GM23338 (cell line): Measurements from ENCODE around the gene RPUSD3. TPM values are rescaled to one million over a fixed set of nuclear protein-coding genes. Genes with fewer than 3 reads are reported as not detected.
A peak's percentile ranks its signal among the peaks of the same experiment; 100 is the strongest.

ENCODE experiments used
- ATAC-seq: fragments of 200-7000 bp; cut with Tn5 transposase; 3 replicates; pipeline ENCODE4 v1.9.1; 2020
- DNase-seq: peaks from one replicate; pipeline ENCODE4 v3.0.0-alpha.2; 2015; ENCODE audit warnings: low spot score
- H2AFZ ChIP-seq: fragments of 200-600 bp; sonication (generic); 2 replicates; pipeline ENCODE4 v1.8.0; 2016; ENCODE audit warnings: antibody characterized with exemption, mild to moderate bottlenecking, moderate library complexity
- H3F3A ChIP-seq: fragments of 200-600 bp; sonication (generic); replicated peaks from 2 replicates; pipeline ENCODE4 v1.8.0; 2017; ENCODE audit warnings: antibody characterized with exemption, mixed run types, low read depth
- H3K27ac ChIP-seq: fragments of 200-600 bp; sonication (generic); 2 replicates; pipeline ENCODE4 v1.6.1; 2016; ENCODE audit warnings: low read depth
- H3K27me3 ChIP-seq: fragments of 200-600 bp; sonication (generic); 2 replicates; pipeline ENCODE4 v1.8.0; 2016; ENCODE audit warnings: mild to moderate bottlenecking, mixed run types, moderate library complexity; ENCODE audit not compliant: insufficient read depth
- H3K36me3 ChIP-seq: fragments of 200-600 bp; sonication (generic); 2 replicates; pipeline ENCODE4 v1.8.0; 2016; ENCODE audit warnings: mild to moderate bottlenecking; ENCODE audit not compliant: insufficient read depth
- H3K4me1 ChIP-seq: fragments of 200-600 bp; sonication (generic); 2 replicates; pipeline ENCODE4 v1.8.0; 2016; ENCODE audit warnings: mild to moderate bottlenecking, moderate library complexity; ENCODE audit not compliant: insufficient read depth
- H3K4me2 ChIP-seq: fragments of 200-600 bp; sonication (generic); 2 replicates; pipeline ENCODE4 v1.7.1; 2017; ENCODE audit warnings: mixed run types
- H3K4me3 ChIP-seq: fragments of 200-600 bp; sonication (generic); 2 replicates; pipeline ENCODE4 v1.6.1; 2016; ENCODE audit warnings: mixed run types
- H3K79me2 ChIP-seq: fragments of 200-600 bp; sonication (generic); replicated peaks from 2 replicates; pipeline ENCODE4 v1.8.0; 2017; ENCODE audit warnings: mild to moderate bottlenecking; ENCODE audit not compliant: insufficient read depth
- H3K9me2 ChIP-seq: fragments of 200-600 bp; sonication (generic); 2 replicates; pipeline ENCODE4 v1.8.0; 2017; ENCODE audit not compliant: insufficient read depth
- H4K20me1 ChIP-seq: fragments of 200-600 bp; sonication (generic); replicated peaks from 2 replicates; pipeline ENCODE4 v1.8.0; 2017; ENCODE audit warnings: mild to moderate bottlenecking; ENCODE audit not compliant: insufficient read depth
- H3K27ac Mint-ChIP-seq: 2 replicates; pipeline ENCODE4 v1.8.0; 2020; ENCODE audit warnings: inconsistent platforms, mild to moderate bottlenecking, moderate library complexity, mixed read lengths
- H3K27me3 Mint-ChIP-seq: 3 replicates; pipeline ENCODE4 v1.8.0; 2022; ENCODE audit warnings: low read depth, mild to moderate bottlenecking, moderate library complexity, mixed read lengths, inconsistent platforms; ENCODE audit not compliant: insufficient read depth, poor library complexity
- H3K36me3 Mint-ChIP-seq: 3 replicates; pipeline ENCODE4 v1.8.0; 2021; ENCODE audit warnings: low read depth, mild to moderate bottlenecking, inconsistent platforms, moderate library complexity, mixed read lengths
- H3K4me1 Mint-ChIP-seq: 3 replicates; pipeline ENCODE4 v1.8.0; 2020; ENCODE audit warnings: mild to moderate bottlenecking, inconsistent platforms, mixed read lengths
- H3K4me3 Mint-ChIP-seq: 3 replicates; pipeline ENCODE4 v1.8.0; 2021; ENCODE audit warnings: moderate library complexity, mild to moderate bottlenecking, inconsistent platforms, mixed read lengths
- H3K9me3 Mint-ChIP-seq: 3 replicates; pipeline ENCODE4 v1.8.0; 2020; ENCODE audit warnings: moderate library complexity, mild to moderate bottlenecking, inconsistent platforms, mixed read lengths
- CTCF ChIP-seq, 2 experiments: fragments of 200-600 bp in 1 of 2; sonication (generic) in 1 of 2; conservative IDR thresholded peaks; 2 replicates each; pipeline versions ENCODE4 v1.5.1 to v1.6.1; 2016 to 2017; ENCODE audit warnings: antibody characterized with exemption in 2 of 2, low read depth in 2 of 2, mild to moderate bottlenecking in 2 of 2, moderate library complexity in 1 of 2
- REST ChIP-seq: IDR thresholded peaks from one replicate; pipeline ENCODE4 v1.6.1; 2018; ENCODE audit warnings: antibody characterized with exemption; ENCODE audit not compliant: unreplicated experiment
- ZNF462 ChIP-seq: fragments of 250-450 bp; sonication (Bioruptor Pico); IDR thresholded peaks from 2 replicates; pipeline ENCODE4 v1.5.0; 2020; ENCODE audit warnings: mild to moderate bottlenecking, moderate library complexity
- polyA plus RNA-seq: library from polyadenylated mRNA; unstranded; fragments of >200 nt; fragmentation: Nextera tagmentation; extraction: Ambion mirVana; gene quantifications from 2 replicates; pipeline ENCODE4 v1.2.1, GENCODE V29; 2016
- total RNA-seq: library from RNA; depleted of rRNA; stranded (reverse); fragments of >200 nt; shearing (Covaris generic); gene quantifications from 2 replicates; pipeline ENCODE4 v1.2.3, GENCODE V29; 2014

The RPUSD3 gene
- total and polyA plus RNA-seq, 2 experiments from 2014 or later, result 64.3 to 73.4 TPM

DNA sequence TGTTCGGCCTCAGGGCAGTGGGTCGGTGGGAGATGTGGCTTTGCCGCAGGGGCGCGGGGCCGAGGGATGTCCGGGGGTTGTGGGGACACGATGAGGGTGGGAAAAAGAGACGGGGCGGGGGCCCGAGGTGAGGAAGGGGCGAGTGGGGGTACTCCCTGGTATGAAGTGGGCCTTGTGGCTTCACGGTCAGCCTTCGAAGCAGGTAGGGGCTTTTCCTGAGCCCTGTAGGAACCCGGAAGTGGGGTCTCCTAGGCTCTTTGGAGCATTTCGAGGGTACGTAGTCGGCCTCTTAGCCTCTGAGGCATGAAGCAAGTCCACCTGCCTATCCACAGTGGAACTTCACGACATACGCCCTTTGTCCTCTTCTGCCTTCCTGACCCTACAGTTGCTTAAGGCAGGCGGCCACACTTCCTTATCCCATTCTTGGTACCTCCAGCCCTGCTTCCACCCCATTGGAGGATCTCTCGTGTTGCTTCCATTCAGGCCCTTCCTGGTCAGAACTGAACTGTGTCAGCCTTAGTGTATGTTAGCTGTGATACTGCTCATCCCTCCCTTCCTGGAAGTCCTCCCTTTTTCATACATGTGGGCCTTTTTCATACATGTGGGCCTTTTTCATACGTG, 50.5 kb downstream of the RPUSD3 start (continued):
- TF ChIP-seq ZNF462 (CRISPR knock-in tag), result no peak
- TF ChIP-seq REST, result no peak

- Histone ChIP-seq H2AFZ (peak within 1 kb of the TSS; percentile 73; the same call in 1 of the 2 replicates), H3F3A (peaks cover 14% of the 10 kb centered on the region; the same call in 1 of the 2 replicates), H3K9me2 (0 out of 2 replicates have a peak, but pooled peaks cover 3% of the 10 kb centered on the region), H3K79me2 (peaks cover 40% of the 10 kb centered on the region), H3K4me3 (peak within 1 kb of the TSS; percentile 92), H3K4me1 (peaks cover 6% of the 10 kb centered on the region), H3K36me3 (peaks cover 7% of the 10 kb centered on the region), H3K27ac (peak within 1 kb of the TSS; percentile 99), H3K4me2 (peak within 1 kb of the TSS; percentile 99), H4K20me1 (no peaks in the 10 kb centered on the region; the same call in 1 of the 2 replicates), H3K27me3 (no peaks in the 10 kb centered on the region)
- H3K27ac Mint-ChIP-seq, result peak within 1 kb of the TSS; percentile 100
- peaks cover 14% of the 10 kb centered on the region for H3K4me1 Mint-ChIP-seq
- DNase-seq, result peak; percentile 97
- H3K9me3 Mint-ChIP-seq, result no peaks in the 10 kb centered on the region
- peak; percentile 87 for ATAC-seq
- H3K36me3 Mint-ChIP-seq, result peaks cover 54% of the 10 kb centered on the region
- H3K27me3 Mint-ChIP-seq, result peaks cover 12% of the 10 kb centered on the region
- H3K4me3 Mint-ChIP-seq, result peak within 1 kb of the TSS; percentile 97
- no peak for TF ChIP-seq CTCF (conservative IDR thresholded peaks at IDR 0.05; ENCODE audit: low read depth in 2 of 2)
Measured at GRCh38 chr3:9792405-9793160, 51.2 kb downstream of the RPUSD3 start, which contains the start of the genes ARPC4 and TADA3. Gene ARPC4, plus strand, starts transcription at chr3:9793082. Its CDS starts 40 bp downstream, at chr3:9793122. Gene TADA3, minus strand, starts transcription at chr3:9792473. Its CDS starts 1,007 bp downstream, at chr3:9791466.
